Suprapubic skin (tissue), 4 donors: ENCODE data around the gene AGAP1.

Experiments used
- EP300 ChIP-seq: sonication (generic); formaldehyde crosslinking; IDR thresholded peaks from one replicate; pipeline ENCODE4 v1.6.1; 2017; ENCODE audit warnings: antibody characterized with exemption
- POLR2A ChIP-seq, 2 donors: fragments of 450-650 bp; IDR thresholded peaks; one replicate each; pipeline ENCODE4 v1.6.1; 2017; ENCODE audit warnings: antibody characterized with exemption in 2 of 2, mild to moderate bottlenecking in 2 of 2, moderate library complexity in 2 of 2
- POLR2AphosphoS5 ChIP-seq, 3 donors: sonication (generic); formaldehyde crosslinking; IDR thresholded peaks; one replicate each; pipeline ENCODE4 v1.6.1; 2017; ENCODE audit warnings: antibody characterized with exemption in 3 of 3
- TF ChIP-seq, protein P1 (sequence below), 2 donors: fragments of 200-600 bp in 1 of 2; fragments of 450-650 bp in 1 of 2; sonication (generic) in 1 of 2; IDR thresholded peaks; one replicate each; pipeline ENCODE4 v1.5.1; 2016 to 2019; ENCODE audit warnings: antibody characterized with exemption in 2 of 2, mild to moderate bottlenecking in 1 of 2, moderate library complexity in 1 of 2

DNA sequence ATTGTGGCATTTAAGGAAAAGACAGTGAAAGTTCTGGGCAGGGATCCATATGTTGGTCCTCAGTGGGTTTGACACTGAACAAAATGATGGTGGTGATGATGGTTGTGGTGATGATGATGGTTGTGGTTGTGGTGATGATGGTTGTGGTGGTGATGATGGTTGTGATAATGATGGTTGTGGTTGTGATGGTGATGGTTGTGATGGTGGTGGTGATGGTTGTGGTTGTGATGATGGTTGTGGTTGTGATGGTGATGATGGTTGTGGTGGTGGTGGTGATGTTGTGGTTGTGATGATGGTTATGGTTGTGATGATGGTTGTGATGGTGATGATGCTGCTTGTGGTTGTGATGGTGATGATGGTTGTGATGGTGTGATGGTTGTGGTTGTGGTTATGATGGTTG, 308.7 kb downstream of the AGAP1 start:
- TF ChIP-seq, protein P1, sequence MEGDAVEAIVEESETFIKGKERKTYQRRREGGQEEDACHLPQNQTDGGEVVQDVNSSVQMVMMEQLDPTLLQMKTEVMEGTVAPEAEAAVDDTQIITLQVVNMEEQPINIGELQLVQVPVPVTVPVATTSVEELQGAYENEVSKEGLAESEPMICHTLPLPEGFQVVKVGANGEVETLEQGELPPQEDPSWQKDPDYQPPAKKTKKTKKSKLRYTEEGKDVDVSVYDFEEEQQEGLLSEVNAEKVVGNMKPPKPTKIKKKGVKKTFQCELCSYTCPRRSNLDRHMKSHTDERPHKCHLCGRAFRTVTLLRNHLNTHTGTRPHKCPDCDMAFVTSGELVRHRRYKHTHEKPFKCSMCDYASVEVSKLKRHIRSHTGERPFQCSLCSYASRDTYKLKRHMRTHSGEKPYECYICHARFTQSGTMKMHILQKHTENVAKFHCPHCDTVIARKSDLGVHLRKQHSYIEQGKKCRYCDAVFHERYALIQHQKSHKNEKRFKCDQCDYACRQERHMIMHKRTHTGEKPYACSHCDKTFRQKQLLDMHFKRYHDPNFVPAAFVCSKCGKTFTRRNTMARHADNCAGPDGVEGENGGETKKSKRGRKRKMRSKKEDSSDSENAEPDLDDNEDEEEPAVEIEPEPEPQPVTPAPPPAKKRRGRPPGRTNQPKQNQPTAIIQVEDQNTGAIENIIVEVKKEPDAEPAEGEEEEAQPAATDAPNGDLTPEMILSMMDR (IDR thresholded peaks at IDR 0.05) = no peak
- TF ChIP-seq EP300 (no peak), POLR2A (IDR thresholded peaks at IDR 0.05) (no peak), POLR2AphosphoS5 (IDR thresholded peaks at IDR 0.05) (no peak)
